ENCODE measurements around the gene VWA7.

GRCh38 chr6:31795616-31796298 lies 18.6 kb upstream of the VWA7 start, which contains the start of gene VARS1:
- TF ChIP-seq YY1 (IDR thresholded peaks at IDR 0.05; ENCODE audit: insufficient read depth, insufficient read length) (no peak), ZNF274 (IDR thresholded peaks at IDR 0.05; ENCODE audit: low read depth, low read length) (no peak), SUZ12 (IDR thresholded peaks at IDR 0.05; ENCODE audit: extremely low read depth, insufficient read depth, insufficient read length) (no peak)
